NCI-H1436 (cell line): Measurements from ENCODE around the gene ZNF134.
A peak's percentile ranks its signal among the peaks of the same experiment; 100 is the strongest.

Source experiments
- DNase-seq: peaks from one replicate; lab custom pipeline; 2025; lab: John Stamatoyannopoulos, UW

The ZNF134 gene

DNA sequence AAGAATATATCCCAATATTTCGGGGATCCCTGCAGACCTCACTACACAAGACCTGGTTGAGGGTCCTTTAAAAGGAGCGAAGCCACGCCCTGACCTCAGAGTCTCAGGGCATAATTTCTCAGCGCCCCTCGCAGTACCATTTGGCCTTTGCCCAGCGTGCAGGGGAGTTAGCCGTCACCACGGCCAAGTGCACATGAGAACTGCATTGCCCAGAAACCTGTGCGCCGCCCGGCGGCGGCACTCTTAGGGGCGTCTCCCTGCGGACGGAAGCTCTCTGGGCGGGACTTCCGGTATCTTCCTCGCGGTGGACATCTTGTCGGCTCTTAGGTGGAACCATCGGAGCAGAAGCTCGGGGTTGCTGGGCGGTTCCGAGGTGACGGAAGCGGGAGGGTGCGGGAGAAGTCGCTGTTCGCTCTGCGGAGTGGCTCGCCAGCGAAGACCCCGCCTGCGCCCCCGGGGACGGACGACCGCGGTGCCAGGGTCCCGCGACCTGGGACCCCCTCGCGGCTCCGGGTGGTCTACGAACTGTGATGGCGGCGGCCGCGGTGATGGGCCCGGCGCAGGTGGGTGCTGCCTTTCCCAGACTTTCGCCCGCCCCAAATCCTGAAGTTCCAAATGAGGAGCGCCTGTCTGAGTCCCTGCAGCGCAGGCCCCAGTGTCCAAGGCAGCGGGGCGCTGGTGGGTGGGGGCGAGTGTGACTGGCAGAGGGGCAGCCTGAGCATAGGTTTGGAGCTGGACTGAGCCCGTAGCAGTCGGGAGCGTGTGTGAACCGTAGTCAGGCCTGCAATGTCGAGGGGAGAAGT, at the start of gene ZNF134:
Gene ZNF134 (plus strand): TSS at position 302 of the 803 bp plus-strand sequence. CDS start 5,227 bp downstream, outside the sequence.
- peak; percentile 95 for DNase-seq

DNA sequence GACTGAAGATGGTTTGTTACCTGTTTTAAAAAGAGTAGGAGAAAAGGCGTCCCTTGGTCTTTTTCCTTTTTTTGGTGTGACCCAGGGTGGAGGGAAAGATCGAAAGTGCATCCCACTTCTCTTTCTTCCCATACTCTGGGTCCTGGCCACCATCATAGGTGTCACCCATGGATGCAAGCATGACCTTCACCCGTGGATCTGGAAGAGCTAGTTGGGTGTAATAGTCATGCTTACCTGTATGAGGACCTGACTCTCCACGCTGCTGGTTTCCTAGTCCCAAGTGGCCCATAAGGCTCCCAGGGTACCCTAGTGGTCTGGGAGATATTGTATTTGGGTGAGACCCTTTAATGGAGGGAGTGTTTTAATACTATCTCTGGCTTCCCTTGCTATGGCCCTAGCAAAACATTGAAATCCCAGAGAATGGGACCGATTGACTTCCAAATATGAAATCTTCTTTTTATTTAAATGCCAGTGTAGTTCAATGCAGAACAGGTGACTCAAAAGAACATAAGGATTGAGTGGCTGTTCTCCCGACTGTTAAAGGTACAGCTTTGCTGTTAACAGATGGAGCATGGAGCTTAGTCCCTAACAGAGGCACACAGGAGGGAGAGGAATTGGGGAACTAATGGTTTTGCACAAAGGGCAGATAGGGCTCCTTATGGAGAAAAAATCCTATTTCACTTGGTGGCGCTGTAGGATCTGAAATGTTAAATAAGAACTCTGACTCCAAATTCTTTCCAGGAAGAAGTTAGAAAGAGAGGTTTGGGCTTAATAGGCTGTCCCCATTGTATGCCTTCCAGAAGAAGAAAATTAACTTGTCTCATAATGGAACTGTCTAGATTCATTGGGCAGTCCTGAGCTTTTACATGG, 47.4 kb upstream of the ZNF134 start:
- DNase-seq, result peak; percentile 23

DNA sequence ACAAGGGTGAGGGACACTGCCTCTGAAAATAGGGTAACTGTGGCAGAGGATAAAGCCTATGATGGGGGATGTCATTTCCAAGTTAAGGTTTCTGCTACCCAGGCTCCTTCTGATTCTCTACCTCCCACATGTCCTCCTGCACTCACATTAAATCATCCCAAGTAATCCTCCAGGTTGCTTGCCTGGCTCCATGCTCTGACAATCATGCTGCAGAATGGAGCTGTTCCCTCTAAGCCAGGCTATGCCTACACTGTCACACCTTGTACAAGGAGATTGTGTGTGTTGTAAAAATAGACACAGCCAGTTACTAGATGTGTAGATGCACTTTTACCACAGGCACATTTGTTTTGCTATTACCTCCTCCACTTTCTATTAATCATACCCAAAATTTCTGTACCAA, 43.3 kb upstream of the ZNF134 start:
- DNase-seq, result no peak

GRCh38 chr19:57572415-57572947, 41.6 kb upstream of the ZNF134 start:
- no peak for DNase-seq

- DNase-seq, result no peak
Measured at GRCh38 chr19:57576661-57577060, 37.4 kb upstream of the ZNF134 start.

- DNase-seq, result peak; percentile 99
Measured at GRCh38 chr19:57578487-57579205, 35.4 kb upstream of the ZNF134 start, which contains the start of gene ZNF416. Gene ZNF416 (minus strand): TSS chr19:57578911. CDS start chr19:57578704, 207 bp downstream.

GRCh38 chr19:57583104-57583520, 30.9 kb upstream of the ZNF134 start:
- DNase-seq, result no peak

- peak; percentile 94 for DNase-seq
Measured at GRCh38 chr19:57583521-57584416, 30.3 kb upstream of the ZNF134 start, which contains the start of gene ZIK1. Gene ZIK1 (plus strand): TSS chr19:57584145. CDS start chr19:57584357, 212 bp downstream.

- no peak for DNase-seq
Measured at GRCh38 chr19:57587529-57587928, 26.5 kb upstream of the ZNF134 start.

DNA sequence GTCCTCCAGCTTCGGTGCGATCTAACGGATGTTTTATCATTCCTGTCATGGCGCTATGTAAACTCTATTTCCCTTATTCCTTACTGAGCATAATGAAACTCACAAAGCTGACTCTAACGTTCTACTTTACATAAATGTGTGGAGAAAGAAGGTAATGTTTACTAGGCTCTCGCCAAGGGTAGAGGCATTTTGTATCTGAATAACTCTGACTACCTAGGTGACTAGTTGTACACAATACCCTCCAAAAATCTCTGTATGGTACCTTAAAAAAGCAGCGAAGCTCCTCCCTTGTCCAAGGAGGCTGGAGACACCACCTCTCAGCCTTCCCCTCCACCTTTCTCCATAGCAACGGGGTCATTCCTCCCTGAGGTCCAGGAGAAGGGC, 14.7 kb upstream of the ZNF134 start:
- no peak for DNase-seq

DNA sequence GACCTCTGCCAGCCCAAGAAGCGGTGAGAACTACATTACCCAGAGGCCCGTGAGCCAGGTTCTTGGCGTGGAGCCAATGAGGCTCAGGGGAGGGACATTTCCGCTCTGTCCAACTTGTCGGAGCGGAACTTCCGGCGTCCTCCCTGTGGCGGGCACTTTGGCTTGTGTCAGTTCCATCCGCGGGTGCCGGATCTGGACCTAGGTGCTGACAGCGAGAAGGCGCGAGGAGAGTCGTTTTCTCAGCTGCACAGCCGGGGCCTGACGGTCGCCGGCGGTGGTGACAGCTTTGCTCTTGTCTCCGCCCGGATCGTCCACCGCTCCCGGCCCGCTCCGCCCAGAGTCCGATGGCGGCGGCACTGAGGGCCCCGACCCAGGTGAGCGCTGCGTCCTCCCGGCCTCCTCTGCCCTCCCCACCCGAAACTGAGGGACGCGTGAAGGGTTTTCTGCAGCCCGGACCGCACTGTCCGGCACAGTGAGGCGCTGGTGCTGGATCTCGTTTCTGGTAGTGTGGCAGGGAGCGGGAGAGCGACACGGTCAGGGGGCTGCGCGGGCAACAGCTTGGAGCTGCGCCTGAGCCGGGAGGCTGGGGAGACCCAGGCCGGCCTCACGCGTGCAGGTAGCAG, 14.2 kb upstream of the ZNF134 start, which contains the start of gene ZNF530:
Gene ZNF530 (plus strand): TSS at position 125 of the 623 bp plus-strand sequence. CDS start 4,461 bp downstream, outside the sequence.
- DNase-seq, result peak; percentile 95

DNA sequence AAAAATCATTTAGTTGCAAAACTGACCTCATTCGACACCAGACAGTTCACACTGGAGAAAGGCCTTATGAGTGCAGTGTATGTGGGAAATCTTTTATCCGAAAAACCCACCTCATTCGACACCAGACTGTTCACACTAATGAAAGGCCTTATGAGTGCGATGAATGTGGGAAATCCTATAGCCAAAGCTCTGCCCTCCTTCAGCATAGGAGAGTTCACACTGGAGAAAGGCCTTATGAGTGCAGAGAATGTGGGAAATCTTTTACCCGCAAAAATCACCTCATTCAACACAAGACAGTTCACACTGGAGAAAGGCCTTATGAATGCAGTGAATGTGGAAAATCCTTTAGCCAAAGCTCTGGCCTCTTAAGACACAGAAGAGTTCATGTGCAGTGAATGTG, 7.1 kb upstream of the ZNF134 start:
- DNase-seq, result no peak

DNA sequence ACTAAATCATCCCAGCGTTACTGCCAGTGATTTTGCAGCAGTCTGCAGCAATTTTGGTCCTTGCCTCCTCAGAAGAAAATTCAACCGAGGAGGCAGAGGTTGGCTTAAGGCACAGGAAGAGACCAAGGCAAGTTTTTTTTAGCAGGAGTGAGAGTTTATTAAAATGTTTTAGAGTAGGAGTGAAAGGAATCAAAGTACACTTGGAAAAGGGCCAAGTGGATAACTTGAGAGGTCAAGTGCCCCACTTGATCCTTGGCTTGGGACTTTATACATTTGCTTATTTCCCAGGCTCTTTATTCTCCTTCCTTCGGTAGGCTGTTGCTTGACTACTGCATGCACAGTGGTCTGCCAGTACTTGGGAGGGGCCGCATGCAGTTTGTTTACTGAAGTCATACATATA, 2.9 kb upstream of the ZNF134 start:
- DNase-seq, result no peak

- no peak for DNase-seq
Measured at GRCh38 chr19:57615346-57615745, 1.3 kb downstream of the ZNF134 start.

- DNase-seq, result no peak
Measured at GRCh38 chr19:57620673-57621348, 6.8 kb downstream of the ZNF134 start.

- no peak for DNase-seq
Measured at GRCh38 chr19:57623091-57623490, 9.0 kb downstream of the ZNF134 start.

DNA sequence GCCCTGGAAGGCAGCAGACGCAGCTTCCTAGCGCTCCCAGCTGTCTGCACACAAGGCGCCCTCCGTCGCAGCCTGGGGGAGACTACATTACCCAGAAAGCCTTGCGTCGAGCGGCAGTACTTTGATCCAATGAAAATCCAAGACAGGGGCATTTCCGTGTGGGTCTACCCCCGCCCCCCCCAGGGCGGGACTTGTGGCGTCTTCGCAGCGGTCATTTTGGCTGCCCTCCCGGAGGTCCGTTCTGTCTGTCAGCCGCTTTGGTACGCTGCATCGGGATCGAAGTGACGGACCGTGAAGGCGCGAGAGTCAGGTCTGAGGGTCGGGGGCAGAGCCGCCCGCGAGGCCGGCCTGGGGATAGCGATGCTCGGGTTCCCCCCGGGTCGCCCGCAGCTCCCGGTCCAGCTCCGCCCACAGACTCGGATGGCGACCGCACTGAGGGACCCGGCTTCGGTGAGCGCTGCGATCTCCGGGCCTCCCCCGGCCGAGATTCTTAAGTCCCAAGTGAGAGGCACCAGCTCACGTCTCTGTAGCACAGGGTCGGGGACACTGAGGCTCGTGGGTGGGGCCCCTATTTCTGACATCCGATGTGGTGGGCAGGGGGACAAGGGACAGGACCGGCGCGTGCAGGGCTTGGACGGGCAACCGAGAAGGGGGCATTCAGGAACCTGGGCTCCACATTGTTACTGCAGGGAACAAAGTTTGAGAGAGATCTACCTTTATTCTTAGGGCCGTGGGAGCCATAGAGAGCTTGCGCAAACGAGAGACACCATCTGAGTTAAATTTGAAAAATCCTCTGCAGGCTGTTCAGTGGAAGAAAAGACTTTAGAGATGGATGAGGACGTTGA, 19.2 kb downstream of the ZNF134 start, which contains the start of gene ZNF211:
Gene ZNF211 (plus strand): TSS at position 182 of the 845 bp plus-strand sequence. CDS start 179 bp downstream, at position 361.
- peak; percentile 96 for DNase-seq

- DNase-seq, result no peak
Measured at GRCh38 chr19:57633832-57634131, 19.7 kb downstream of the ZNF134 start.

- DNase-seq, result no peak
Measured at GRCh38 chr19:57637379-57637778, 23.3 kb downstream of the ZNF134 start.
